Colon (tissue), 2 donors: ENCODE measurements around the gene TAS2R30.
"Not testable (repeated sequence)": the region's sequence is repeated elsewhere in the genome, so short reads cannot be mapped to it uniquely, and the experiment has no call there.

Experiments
- FAIRE-seq: peaks from 2 replicates; lab custom pipeline; 2012; peaks lifted over from hg19 to GRCh38; lab: Jason Lieb, UNC
- donor health status: control.
- donor health status: control.

Gene TAS2R30

DNA sequence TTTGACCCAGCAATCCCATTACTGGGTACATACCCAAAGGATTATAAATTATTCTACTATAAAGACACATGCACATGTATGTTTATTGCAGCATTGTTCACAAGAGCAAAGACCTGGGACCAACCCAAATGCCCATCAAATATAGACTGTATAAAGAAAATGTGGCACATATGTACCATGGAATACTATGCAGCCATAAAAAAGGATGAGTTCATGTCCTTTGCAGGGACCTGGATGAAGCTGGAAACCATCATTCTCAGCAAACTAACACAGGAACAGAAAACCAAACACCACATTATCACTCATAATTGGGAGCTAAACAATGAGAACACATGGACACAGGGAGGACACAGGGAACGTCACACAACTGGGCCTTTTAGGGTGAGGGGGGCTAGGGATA, 20.3 kb downstream of the TAS2R30 start:
- not testable (repeated sequence) for FAIRE-seq

DNA sequence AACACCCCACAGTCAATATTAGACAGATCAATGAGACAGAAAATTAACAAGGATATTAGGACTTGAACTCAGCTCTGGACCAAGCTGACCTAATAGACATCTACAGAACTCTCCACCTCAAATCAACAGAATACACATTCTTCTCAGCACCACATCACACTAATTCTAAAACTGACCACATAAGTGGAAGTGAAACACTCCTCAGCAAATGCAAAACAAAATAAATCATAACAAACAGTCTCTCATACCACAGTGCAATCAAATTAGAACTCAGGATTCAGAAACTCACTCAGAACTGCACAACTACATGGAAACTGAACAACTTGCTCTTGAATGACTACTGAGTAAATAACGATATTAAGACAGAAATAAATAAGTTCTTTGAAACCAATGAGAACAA, 23.2 kb downstream of the TAS2R30 start:
- FAIRE-seq: not testable (repeated sequence)

DNA sequence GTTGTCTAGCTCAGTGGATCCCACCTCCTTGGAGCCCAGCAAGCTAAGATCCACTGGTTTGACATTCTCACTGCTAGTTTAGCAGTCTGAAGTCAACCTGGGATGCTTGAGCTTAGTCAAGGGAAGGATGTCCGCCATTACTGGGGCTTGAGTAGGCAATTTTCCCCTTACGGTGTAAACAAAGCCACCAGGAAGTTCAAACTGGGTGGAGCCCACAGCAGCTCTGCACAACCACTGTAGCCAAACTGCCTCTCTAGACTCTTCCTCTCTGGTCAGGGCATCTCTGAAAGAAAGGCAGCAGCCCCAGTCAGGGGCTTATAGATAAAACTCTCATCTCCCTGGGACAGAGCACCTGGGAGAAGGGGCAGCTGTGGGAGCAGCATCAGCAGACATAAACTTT, 25.6 kb downstream of the TAS2R30 start:
- FAIRE-seq: no peak

DNA sequence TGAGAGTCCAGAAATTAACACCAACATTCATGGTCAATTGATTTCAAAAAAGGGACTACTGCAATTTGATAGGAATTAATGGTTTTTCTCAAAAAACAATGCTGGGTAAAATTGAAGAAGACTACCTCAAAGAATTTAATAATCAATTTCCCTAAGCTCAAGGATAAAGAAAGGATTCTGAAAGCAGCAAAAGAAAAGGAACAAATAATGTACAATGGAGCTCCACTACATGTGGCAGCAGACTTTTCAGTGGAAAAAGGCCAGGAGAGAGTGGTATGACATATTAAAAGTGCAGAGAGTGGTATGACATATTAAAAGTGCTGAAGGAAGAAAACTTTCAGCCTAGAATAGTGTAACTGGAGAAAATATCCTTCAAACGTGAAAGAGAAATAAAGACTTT, 26.7 kb downstream of the TAS2R30 start:
- no peak for FAIRE-seq

DNA sequence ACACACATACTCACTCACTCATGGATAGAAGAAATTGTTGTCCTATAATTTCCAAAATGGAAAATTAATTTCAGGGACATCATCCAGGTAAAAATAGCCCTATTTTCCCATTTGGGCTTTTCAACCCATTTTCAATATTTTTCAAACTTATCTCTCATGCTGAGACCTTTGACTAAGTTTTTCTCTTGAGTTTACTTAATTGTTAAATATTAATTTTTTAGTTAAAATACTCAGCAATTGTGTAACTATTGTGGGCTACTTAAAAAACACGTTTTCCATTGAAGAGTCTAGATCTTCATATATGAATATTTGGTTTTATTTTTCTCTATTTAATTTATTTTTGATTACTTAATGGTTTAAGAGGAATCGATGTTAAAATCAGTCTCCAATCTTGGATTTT, 28.2 kb downstream of the TAS2R30 start:
- peak; percentile 38 for FAIRE-seq

DNA sequence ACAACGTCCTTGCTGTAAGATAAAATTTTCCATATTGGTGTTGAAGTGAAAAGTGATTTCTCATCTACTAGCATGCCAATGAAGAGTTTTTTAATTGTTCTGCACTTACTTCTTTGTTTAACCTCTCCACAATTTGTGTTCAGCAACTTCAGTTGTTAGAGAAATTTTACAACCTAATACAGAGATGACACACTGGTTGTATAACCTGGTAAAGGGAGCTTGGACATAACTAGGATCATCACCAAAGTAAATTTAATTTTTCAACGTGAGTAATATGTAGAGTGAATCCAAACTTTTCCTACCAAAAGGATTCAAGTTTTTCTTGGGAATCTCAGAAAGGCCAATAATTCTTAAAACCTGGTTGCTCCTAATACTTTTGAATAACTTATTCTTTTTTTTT, 28.9 kb downstream of the TAS2R30 start:
- no peak for FAIRE-seq

DNA sequence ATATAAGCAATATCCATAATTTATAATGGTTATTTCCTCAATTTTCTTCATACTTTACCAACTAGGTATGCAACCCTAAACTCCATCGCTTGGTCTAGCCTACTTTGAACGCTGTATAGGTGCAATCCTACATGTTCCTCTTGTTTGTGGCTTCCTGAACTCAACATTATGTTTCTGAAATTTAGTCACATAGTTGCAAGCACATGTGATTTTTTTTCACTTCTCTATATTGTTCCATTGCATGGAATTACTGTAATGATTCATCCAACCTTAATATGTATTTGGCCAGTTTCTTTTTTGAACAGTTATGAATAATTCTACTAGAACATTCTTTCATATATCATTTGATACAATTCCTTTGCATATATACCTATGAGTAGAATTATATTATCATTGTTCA, 39.5 kb downstream of the TAS2R30 start:
- peak; percentile 96 for FAIRE-seq

DNA sequence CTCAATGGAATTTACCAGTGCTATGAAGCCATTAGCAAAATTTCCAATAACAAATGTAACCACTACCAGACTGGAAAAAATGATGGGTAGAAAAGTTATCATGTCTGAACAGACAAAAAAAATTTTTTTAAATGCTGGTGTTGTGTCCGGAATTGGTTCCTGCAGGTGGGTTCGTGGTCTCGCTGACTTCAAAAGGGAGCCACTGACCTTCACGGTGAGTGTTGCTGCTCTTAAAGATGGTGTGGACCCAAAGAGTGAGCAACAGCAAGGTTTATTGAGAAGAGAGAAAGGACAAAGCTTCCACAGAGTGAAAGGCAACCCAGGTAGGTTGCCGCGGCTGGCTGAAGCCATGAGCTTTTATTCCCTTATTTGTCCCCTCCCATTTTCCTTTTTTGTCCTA, 42.3 kb downstream of the TAS2R30 start, which contains the start of gene TAS2R43:
Gene TAS2R43, minus strand, starts transcription at position 186 of the 400 bp plus-strand sequence. Its CDS starts 84 bp downstream, at position 102.
- FAIRE-seq: no peak

DNA sequence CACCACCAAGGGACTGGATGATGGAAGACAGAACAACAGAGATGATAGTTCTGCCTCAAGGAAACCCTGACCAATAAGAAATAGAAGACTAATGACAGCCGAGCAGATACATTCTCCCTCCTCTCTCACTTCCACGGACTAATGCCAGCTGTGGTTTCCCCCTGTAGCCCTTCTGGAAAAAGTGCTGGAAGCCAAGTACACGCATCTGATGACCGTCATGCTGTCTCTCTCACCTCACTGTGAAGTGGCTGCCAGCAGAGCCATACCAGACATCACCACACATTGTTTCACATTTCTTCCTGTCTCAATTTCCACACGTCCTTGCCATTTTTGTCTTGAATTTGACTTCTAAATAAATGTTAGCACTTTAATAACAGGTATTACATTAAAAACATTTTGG, 45.2 kb downstream of the TAS2R30 start:
- FAIRE-seq: no peak

DNA sequence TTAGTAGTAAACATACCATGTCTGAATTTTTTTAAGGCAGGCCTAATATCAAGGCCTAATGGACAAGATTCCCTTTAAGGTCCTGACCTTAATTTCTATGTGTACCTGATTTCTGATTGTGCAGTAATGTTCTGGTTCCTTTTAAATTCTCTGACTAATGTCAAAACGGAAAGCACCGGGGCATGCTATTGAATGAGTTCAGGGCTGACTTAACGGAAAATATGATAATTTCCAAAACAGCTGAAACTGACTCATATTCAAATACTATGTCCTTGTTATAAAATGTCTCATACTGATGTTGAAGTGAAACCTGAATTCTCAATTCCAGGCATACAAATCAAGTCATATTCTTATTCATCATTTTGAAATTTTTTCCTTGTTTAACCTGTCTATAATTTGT, 49.0 kb downstream of the TAS2R30 start:
- FAIRE-seq: no peak
